HG03060 (cell line): ENCODE results near the gene COL12A1.
A peak's percentile ranks its signal among the peaks of the same experiment; 100 is the strongest.

Source experiments
- ATAC-seq: cut with Tn5 transposase; IDR thresholded peaks from one replicate; pipeline ENCODE4 v1.9.1; 2021; ENCODE audit warnings: low read depth, moderate number of reproducible peaks; ENCODE audit not compliant: unreplicated experiment

COL12A1 gene

DNA sequence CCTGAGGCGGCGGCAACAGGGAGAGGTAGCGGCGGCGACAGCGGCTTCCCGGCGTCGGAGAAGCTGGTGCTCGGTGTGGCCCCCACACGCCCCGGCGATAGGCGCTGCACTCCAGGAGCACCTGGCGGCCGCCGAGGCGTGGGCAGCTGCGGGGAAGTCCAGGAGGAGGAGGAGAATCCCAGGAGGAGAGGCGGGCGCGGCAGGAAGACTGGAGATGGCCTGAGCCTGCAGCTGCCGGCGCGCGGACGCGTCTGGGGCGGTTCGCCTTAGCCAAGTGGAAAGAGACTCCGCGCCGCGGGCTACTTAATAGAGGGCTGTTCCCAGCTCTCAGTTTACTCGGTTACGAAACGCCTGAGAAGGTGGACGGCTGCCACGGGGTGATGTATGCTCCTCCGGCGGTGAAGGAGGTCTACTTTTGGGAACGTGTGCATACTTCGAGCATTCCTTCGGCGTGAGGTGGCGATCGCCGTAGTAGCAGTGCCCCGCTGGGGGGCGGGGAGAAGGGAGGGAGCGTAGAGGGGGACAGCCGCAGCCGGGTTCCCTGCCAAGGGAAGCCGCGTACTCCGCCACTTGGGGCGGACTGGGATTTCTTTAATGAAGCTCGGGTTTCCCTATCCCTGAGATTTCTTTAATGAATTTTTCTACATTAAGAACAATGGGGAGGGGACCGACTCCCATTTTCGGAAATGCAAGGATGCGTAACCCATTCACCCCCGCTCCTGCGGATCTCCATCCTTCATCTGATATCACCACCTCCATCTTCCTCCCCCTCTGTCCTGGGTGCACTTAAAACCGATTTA, at the start of gene COL12A1:
TSS of gene COL12A1 (minus strand) at position 278 of the 800 bp plus-strand sequence. CDS start 3,261 bp downstream, outside the sequence.
- ATAC-seq: no peak

DNA sequence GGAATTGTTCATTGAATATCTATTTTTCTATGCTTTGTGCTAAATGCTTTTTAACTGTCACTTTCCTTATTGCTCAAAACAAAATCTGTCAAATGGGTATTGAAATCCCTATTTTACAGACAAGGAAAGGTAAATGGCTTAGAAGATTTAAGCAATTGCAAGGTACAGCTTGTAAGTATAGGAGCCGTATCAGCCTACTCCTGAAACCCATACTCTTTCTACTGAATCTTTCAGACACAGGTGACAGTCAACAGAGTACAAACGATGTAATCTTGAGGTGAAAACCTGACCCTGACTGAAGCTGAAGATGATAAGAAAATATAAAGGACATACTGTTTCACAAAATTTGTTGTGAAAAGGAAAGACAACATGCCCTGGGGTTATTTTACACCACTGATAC, 44.7 kb upstream of the COL12A1 start:
- ATAC-seq: no peak

DNA sequence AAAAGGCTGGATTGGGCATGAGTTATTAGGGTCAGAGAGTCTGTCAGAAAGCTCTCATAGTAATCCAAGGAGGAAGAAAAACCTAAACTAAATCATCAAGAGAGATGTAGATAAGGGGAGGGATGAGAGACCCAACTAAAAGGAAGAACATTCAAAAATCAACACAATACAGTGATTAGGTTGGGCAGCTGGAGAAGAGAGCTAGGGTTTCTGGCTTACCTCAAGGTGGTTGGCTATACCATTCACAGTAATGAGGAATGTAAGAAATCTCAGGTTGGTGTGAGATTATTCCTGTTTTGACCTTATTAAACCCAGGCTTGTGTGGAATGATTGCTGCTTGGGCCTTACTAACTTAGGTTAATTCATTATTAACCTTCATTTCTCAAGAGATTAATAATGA, 44.0 kb upstream of the COL12A1 start:
- ATAC-seq: no peak

DNA sequence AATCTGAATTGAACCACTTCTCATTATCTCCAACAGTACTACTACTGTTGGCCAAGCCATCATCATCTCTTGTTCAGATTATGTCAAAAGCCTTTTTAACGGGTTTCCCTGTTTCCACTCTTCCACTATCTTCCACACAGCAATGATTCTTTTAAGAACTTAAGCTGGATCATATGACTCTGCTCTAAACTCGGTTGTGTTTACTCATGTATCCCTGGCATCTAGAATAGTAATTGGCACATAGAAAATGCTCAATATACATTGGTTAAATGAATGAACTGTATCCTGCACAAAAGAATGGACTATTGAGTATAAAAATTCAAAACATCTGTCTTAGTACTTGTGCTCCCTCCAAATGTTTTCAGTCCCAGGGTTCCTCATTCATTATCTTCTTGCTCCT, 40.5 kb upstream of the COL12A1 start:
- ATAC-seq: no peak

DNA sequence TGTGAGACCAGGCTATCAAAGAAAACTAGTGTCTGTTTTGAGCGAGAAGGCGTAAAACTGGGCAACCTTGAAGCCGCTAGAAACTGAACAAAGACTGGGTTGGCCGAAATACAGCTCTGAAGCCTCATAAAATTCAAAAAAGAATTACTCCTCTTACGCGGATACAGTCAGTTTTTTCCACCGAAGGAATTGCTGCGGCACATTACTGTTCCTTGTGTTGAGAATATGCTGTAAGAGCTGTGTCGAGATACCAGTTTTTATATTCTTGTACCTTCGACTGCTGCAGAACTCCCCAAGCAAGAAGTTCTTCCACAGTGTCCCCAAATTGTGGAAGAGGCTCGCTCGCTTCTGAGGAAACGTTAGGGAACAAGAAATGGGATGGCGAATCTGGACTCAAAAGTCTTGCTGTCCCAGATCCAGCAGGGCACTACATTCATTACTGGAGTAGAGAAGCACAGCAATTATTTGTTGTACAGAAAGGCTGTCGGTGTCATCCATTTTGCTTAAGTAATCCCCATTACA, 38.3 kb upstream of the COL12A1 start:
- ATAC-seq: peak; percentile 2

DNA sequence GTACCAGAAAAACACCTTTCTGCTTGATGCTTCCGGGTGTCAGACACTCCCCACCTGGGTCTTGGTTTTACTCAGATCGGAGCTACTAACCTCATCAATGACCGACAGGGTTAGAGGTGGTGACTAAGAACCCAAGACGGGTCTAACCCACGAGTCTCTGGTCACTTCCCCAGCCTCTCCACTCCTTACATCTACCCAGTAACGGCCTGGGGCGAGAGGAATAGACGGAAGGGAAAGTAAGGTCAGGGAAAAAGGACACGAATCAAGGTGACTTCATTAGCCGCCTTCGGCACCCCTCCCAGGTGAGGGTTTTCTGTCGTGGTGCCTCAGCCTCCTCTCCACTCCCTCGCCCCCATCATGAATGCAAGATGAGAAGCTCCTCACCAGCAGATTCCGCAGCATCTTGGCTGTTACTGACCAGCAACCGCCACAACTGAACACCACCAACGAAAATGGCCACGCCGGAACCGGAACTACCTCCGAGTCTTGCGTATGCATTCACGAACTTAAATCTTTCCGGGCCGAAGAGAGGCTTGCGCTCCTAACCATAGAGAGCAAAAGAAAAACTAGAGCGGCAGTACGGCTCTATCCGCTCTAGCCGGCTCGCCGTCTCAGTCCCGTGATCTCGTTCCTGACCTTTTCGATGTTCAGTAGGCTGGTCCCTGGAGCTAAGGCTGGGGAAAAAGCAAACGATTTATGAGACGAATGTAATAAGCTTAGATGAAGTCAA, 37.6 kb upstream of the COL12A1 start, which contains the start of gene COX7A2:
TSS of gene COX7A2 (minus strand) at position 469 of the 730 bp plus-strand sequence. CDS start at position 402, 67 bp downstream.
- peak; percentile 88 for ATAC-seq

DNA sequence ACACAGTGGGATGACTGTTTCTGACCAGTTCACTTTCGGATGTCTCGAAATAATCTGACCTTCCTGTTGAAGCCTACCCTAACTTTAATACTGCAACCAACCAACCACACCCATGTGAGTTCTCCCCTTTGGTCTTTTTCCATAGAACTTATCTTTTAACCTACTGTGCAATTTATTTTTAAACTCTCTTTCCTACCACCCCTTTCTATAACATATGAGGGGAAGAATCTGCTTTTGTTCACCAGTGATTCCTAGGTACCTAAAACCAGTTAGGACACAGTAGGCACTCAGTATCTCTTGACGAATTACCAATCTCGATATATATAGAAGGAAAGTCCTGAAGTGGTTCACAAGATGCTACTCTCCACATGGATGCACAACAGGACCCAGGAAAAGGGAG, 30.8 kb upstream of the COL12A1 start:
- ATAC-seq: no peak

DNA sequence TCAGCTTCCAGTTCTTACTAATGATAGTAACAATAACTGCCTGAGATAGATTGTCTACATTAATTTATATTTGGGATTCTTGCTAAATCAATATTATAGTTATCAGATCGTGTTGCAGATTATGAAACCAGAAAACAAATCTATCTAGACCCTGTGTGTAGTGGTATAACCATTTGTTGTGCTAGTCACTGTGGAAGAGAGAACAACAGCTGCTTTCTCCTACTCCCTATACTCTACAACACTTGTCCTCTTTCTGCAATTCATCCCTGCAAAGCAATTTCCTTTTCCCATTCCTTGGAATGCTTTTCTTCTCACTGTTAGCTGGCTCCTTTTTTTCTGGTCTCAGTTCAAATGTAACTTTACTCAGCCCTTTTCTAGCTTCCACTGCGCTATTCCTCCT, 29.4 kb upstream of the COL12A1 start:
- no peak for ATAC-seq

DNA sequence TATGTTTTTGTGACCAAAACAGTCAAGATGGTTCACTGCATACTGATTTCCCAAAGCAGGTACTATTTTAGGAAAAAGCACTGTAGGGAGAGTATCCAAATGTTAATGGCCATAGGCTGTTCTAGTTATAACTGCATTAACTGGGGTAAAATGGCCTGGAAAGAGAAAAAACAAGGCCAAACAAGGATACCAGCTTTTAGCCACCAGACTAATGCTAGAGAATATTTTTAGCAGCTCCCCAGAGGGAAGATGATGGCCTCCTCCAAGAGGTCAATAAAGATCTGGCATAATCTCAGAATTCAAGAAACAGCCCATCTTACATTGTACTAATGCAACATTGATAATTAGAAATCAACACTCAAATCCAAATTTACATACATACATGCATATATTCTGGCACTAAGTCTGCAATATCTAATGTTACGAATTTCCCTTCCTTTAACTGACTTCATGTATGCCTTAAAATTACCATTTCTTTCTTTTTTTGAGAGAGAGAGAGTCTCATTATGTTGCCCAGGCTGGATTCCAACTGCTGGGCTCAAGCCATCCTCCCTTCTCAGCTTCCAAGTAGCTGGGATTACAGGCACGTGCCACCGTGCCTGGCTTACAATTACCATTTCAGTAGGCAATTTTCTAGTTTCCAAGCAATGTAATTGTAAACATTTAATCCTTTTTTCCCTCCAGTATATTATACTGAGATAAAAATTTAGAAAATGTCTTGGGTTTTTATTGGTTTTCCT, 28.4 kb upstream of the COL12A1 start:
- ATAC-seq: no peak

DNA sequence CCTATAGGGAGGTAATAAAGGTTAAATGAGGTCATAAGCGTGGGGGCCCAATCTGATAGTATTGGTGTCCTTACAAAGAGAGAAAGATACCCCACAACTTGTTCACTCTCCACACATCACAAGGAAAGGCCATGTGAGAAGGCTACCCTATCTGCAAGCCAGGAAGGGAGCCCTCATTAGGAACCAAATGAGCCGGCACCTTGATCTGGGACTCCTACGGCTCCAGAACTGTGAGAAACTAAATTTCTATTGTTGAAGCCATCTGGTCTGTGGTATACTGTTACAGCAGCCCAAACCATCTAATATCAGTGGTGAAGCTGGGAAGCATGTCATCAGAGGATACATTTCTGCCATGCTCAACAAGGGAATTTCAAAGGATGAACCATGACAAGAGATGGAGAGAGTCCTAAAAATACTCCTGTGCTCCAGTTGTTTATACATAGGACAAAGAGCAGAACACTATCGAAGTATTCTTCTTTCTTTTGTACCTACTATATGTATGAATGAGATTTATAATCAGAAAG, 27.3 kb upstream of the COL12A1 start:
- ATAC-seq: no peak

DNA sequence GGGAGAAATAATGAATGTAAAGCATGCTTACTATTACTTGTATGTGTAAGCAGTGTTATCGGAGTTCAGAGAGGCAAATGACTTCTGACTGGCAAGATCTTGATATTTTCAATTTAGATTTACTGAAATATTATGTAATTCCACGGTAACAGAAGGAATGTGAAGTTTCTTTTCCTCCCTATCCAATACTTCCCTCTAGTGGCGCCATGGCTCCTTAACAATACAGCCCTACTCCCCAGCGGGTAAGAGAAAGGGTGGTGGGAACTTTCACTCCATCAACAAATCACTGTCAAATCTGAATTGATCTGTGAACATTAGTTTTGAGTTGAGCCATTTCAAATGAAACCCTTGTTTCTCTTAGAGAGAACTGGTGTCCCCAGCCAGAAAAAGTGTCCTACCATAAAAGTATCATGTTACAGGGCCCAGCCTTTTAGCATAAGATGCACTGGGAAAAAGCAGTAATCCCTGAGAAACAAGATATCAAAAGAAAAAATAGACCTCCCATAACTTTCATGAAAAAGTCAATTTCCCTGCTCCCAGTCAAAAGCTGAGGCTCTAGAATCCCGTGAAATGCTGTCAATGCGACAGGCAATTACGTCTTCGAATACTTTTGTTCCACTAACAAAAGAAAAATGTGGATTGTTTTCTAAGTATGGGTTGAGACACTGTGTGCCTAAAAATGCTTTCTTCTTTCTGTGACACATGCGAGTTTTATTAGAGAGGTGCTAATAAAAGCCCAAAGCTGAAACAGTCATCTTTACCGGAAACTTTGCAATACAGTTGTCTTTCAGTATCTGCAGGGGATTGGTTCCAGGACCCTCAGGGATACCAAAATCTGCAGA, 24.9 kb upstream of the COL12A1 start:
- ATAC-seq: no peak

DNA sequence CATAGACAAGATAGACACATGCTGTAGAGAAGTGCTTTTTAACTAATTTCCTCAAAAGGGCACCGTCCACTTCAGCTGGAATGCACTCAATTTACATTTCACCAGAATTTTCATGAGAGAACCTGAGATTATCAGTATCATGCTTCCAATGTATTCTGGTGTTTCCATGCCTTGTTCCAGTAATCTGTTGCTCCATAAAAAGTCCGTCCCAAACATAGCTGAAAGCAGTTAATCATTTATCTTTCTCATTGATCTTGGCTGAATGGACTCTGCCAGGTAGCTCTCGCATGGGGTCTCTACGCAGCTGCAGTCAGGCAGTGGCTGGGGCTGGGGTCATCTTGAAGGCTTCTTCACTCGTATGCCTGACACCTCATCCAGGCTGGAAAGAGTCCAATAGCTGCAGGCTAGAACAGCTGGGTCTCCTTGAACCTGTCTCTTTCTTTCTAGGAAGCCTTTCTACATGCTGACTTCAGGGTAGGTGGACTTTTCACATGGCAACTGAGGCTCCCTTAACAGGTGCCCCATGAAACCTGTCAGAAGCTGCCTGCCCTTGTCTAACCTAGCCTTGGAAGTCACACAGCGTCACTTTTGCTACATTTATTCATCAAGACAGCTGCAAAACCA, 18.6 kb upstream of the COL12A1 start:
- no peak for ATAC-seq

DNA sequence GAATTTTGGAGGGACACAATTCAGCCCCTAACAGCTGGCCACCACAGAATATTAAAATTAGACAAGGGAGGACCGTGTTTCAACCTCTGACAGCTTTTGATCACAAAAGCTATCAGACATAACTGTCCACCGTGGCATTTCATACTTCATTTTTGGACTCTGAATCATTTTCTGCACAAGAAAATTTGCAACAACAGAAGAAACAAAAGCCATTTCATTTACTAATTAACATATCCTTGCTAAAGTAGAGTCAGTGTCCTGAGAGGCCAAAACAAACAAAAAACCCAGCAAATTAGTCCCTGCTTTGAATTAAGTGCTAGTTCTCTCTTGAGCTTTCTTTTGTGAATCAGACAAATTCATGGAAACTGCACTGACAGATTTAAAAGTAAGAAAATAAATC, 17.6 kb upstream of the COL12A1 start:
- no peak for ATAC-seq

DNA sequence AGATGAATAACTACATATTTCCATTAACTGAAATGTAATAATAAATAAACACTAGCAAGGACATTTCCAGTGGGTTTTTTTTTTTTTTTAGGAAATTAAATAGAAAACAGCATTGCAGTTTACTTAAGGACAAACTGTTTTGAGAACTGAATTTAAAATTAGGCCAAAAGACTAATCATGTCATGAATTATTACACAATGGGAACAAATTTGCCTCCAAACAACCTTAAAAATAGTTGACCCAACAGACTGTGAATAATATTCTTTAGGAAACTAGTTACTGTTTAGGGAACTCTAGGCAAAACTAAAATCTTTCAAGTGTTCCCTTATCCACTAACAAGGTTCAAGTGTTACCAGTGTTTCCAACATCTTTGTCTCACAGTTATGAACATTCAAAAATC, 16.4 kb upstream of the COL12A1 start:
- ATAC-seq: no peak

DNA sequence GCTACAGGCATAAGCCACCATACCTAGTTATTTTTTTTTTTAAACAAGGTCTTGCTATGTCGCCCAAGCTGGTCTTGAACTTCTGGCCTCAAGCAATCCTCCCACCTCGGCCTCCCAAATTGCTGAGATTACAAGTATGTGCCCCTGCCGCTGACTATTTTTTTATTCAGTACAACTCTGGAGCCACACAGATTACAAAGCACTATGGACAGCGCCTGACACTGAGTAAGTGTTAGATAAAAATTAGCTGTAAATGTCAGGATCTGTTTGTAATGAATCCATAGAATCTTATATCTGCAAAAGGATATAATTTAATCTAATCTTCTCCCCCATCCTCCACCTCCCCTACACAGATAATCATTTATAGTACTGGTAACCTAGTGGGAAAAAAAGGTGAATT, 15.3 kb upstream of the COL12A1 start:
- ATAC-seq: no peak

DNA sequence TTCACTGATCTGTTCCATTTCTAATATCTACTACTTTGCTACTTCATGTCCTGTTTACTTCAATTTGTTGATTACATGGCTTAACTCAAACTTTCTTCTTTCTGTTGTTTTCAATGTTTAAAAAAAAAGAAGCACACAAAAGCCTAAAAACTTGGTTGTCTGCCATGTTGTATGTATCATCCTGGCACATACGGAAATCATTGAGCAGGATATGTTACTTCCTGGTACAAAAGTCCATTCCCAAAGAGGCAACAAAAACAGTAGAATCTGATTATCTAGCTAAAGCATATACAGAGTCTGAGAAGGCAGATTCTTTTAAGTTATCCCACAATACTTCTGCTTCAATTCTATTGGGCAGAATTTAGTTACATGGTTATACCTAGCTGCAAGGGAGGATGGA, 14.5 kb upstream of the COL12A1 start:
- ATAC-seq: no peak

DNA sequence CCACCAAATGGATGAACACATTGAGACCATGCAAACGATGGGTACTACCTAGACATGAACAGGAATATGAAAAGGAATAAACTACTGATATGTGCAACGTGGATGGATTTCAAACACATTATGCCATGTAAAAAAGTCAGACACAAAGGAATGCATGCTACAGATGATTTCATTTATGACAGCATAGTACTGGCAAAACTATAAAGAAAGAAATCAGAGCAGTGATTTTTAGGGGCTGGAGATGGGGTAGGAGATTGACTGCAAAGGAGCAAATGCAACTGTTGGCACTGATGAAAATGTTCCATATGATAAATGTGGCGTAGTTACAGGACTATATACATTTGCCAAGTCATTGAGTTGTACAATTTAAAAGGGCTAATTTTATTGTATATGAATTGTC, 13.4 kb upstream of the COL12A1 start:
- ATAC-seq: no peak

DNA sequence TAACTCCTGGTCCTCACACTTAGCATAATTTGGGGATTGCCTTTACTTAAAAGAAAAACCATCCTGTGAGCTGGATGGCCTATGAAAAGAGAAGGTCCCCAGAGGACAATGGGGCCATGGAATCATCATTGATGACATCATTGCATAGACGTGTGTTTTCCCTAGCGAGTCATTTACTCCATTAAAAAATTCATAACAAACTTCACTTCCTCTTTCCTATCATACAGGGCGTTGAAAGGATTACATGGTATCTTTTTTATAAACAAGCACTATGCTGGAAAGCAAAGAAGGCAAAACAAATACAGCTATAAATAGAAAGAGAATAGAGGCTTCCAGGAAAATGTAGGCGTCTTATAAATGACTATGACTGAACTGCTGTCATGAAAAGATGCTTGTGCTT, 11.3 kb upstream of the COL12A1 start:
- no peak for ATAC-seq

DNA sequence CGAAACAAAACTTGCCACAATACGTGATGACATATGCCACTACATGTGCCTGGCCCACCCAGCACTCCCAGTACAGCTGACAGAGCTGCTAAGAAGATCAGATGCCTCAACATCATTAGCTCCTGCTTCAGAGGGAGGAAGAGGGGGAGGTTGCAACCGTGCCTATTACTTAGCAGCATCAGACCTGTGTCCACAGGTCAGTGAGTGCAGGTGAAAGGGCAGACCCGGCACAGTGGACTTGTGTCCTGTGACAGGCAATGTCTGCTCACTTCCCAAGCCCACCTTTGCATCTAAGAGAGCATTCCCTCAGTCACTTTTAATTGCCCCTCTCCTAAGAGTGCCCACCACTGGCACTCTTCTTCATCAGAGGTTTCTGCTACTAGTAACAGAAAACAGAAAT, 9.4 kb upstream of the COL12A1 start:
- no peak for ATAC-seq
